BJ (cell line): ENCODE measurements around the gene ELOVL6. TPM values are rescaled to one million over a fixed set of nuclear protein-coding genes. Genes with fewer than 3 reads are reported as not detected.
A peak's percentile ranks its signal among the peaks of the same experiment; 100 is the strongest.

Experiments
- CTCF ChIA-PET: fragments of 350-600 bp; formaldehyde crosslinking; extraction: SDS; loops from one replicate; lab custom pipeline; 2021; ENCODE audit warnings: antibody characterized with exemption, inconsistent platforms; lab: Yijun Ruan, JAX
- POLR2A ChIA-PET: fragments of 300-600 bp; sonication (Branson Sonifier 250); formaldehyde crosslinking; extraction: SDS; loops from one replicate; lab custom pipeline; 2021; ENCODE audit warnings: antibody characterized with exemption; lab: Charles Lee
- DNase-seq: peaks from one replicate; pipeline ENCODE4 v3.0.0-alpha.2; 2011; ENCODE audit warnings: low read depth
- H3K27me3 ChIP-seq: 2 replicates; pipeline ENCODE4 v1.6.0; 2011; ENCODE audit warnings: low read length; ENCODE audit not compliant: control insufficient read depth, insufficient read depth
- H3K36me3 ChIP-seq: 2 replicates; pipeline ENCODE4 v1.5.1; 2011; ENCODE audit warnings: low read length; ENCODE audit not compliant: control insufficient read depth, insufficient read depth
- H3K4me3 ChIP-seq: 2 replicates; pipeline ENCODE4 v1.5.1; 2011; ENCODE audit warnings: low read depth, mild to moderate bottlenecking, control low read depth, low read length
- CTCF ChIP-seq: IDR thresholded peaks from 2 replicates; pipeline ENCODE4 v1.5.1; 2011; ENCODE audit warnings: low read depth, mild to moderate bottlenecking, control low read depth, inconsistent platforms, low read length, moderate library complexity; ENCODE audit not compliant: insufficient read depth
- polyA plus RNA-seq: library from polyadenylated mRNA; depleted of rRNA; stranded (reverse); fragments of >200 nt; gene quantifications from 2 replicates; pipeline ENCODE4 v1.2.3, GENCODE V29; 2011

Gene ELOVL6
- polyA plus RNA-seq, 1 experiment = 7.6 TPM

- DNase-seq = no peak
- Histone ChIP-seq H3K27me3 (no peaks in the 10 kb centered on the region), H3K4me3 (no peak overlapping the region), H3K36me3 (no peaks in the 10 kb centered on the region)
- no peak for TF ChIP-seq CTCF
- ChIA-PET CTCF (no interaction called here), POLR2A (no interaction called here)
These were observed 102.0 kb downstream of the ELOVL6 start for GRCh38 chr4:110096405-110096804.

DNA sequence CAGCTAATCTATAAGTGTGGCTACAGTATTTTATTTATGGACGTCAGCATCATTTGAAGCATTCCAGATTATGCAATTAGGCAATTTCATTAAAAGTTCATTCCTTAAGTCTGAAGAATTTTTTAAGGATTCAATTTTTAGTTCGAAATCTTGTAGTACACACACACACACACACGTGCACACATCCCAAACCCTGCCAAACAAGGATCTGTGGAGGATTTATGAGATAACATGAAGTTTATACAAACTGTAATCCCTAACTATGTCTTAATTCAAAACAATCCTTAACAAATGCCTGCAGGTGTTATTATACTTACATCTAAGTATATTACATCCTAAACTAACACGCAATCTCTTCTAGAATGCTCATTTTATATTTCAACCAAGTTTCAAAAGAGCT, 105.8 kb downstream of the ELOVL6 start:
- no peak for DNase-seq
- ChIA-PET POLR2A (no interaction called here), CTCF (no interaction called here)
- no peak for TF ChIP-seq CTCF
- H3K27me3 ChIP-seq = no peaks in the 10 kb centered on the region
- no peak overlapping the region for H3K4me3 ChIP-seq
- no peaks in the 10 kb centered on the region for H3K36me3 ChIP-seq

DNA sequence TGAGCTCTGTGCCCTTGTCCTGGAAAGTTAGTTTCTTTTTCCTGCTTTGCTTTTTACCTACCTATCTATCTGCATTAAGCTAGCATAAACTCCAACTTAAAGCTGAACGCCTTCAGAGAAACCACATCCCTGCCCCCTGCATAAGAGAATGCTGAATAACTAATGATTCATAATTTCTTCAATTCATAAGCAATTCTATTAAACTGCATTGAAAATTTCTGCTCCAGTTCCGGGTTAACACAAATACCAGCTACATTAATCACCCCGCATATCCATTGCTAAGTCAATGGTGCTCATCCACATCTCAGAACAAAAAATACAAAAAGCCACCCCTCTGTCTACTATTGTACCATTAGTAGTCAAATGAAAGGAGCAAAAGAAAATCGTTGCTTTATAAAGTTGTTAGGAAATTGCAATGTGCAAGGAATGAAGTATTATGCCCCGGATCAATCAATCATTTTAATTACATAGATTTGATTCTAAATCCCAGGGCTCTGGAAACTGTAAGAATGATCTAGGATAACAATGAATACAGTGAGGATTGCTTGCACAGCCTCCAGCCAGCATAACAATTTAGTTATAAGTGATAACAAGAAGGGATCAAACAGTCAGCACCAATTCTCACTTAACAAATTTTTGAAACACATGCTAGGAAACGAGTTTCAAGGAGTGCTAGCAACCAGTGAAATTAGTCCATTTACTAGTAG, 106.8 kb downstream of the ELOVL6 start:
- DNase-seq = no peak
- POLR2A ChIA-PET = interaction anchor here (0.6 kb wide), 1 partner anchor 16 kb away, joined by 3 read pairs; no protein-coding TSS in a partner anchor
- no peaks in the 10 kb centered on the region for H3K36me3 ChIP-seq
- no peak for TF ChIP-seq CTCF
- CTCF ChIA-PET = no interaction called here
- H3K27me3 ChIP-seq = no peaks in the 10 kb centered on the region
- no peak overlapping the region for H3K4me3 ChIP-seq

DNA sequence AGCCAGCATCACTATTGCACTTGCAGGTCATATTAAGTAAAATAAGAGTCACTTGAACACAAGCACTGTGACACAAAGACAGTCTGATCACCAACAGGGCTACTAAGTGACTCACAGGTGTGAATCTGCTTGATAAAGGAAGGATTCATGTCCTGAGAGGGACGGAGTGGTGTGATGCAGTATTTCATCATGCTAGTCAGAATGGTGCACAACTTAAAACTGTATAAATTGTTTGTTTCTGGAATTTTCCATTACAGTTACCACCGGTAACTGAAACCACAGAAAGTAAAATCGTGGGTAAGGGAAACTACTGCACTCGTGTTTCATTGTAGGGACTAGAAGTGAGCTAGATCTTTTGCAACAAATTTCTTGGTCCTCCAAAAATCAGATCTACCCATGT, 109.7 kb downstream of the ELOVL6 start:
- no peak for TF ChIP-seq CTCF
- Histone ChIP-seq H3K4me3 (no peak overlapping the region), H3K36me3 (no peaks in the 10 kb centered on the region), H3K27me3 (no peaks in the 10 kb centered on the region)
- ChIA-PET POLR2A (no interaction called here), CTCF (interaction anchor here (1.3 kb wide), 1 partner anchor 39 kb away, joined by 8 read pairs; no protein-coding TSS in a partner anchor)
- DNase-seq = no peak

DNA sequence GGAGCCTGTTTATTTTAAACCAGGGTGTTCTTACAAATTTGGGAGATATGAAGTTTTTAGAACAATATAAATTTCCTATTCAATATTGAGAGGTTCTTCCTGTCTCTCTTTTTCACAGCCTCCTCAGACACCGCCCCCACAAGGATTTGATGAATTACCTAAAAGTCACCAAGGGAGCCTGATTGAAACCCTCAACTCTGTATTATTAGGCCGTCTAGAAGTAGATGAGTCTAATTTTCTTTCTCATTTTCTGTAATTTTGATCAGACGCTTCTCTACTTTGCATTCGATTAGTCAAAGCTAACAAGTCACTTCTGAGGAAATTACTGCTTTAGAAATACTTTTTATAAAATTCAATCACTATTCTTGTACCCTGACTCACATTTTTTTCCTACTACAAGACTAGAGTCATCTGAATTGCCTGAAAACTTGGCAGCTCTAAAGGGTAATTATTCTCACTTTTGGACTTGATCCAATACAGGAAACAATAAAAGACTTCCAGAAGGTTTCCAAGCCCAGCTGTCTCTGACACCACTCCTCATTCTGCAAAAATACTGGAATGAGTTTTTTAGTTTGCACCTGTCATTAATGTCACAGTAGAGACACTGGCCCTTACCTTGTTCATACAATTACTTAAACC, 111.2 kb downstream of the ELOVL6 start:
- CTCF ChIA-PET = interaction anchor here (0.7 to 1.4 kb wide), 2 partner anchors 37 to 1103 kb away, joined by 4 read pairs; no protein-coding TSS in a partner anchor
- POLR2A ChIA-PET = no interaction called here

More for the DNA sequence above, 111.2 kb downstream of the ELOVL6 start:
- DNase-seq = peak; percentile 63
- no peak for TF ChIP-seq CTCF
- Histone ChIP-seq H3K27me3 (no peaks in the 10 kb centered on the region), H3K36me3 (no peaks in the 10 kb centered on the region), H3K4me3 (no peak overlapping the region)
